HuH-7 (cell line): Measurements from ENCODE around the gene DNTTIP2.
A peak's percentile ranks its signal among the peaks of the same experiment; 100 is the strongest.
"Not testable (repeated sequence)": the region's sequence is repeated elsewhere in the genome, so short reads cannot be mapped to it uniquely, and the experiment has no call there.

ENCODE experiments used
- DNase-seq: peaks from one replicate; pipeline ENCODE4 v3.0.0; 2011; ENCODE audit warnings: low spot score

Gene DNTTIP2, protein sequence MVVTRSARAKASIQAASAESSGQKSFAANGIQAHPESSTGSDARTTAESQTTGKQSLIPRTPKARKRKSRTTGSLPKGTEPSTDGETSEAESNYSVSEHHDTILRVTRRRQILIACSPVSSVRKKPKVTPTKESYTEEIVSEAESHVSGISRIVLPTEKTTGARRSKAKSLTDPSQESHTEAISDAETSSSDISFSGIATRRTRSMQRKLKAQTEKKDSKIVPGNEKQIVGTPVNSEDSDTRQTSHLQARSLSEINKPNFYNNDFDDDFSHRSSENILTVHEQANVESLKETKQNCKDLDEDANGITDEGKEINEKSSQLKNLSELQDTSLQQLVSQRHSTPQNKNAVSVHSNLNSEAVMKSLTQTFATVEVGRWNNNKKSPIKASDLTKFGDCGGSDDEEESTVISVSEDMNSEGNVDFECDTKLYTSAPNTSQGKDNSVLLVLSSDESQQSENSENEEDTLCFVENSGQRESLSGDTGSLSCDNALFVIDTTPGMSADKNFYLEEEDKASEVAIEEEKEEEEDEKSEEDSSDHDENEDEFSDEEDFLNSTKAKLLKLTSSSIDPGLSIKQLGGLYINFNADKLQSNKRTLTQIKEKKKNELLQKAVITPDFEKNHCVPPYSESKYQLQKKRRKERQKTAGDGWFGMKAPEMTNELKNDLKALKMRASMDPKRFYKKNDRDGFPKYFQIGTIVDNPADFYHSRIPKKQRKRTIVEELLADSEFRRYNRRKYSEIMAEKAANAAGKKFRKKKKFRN

DNA sequence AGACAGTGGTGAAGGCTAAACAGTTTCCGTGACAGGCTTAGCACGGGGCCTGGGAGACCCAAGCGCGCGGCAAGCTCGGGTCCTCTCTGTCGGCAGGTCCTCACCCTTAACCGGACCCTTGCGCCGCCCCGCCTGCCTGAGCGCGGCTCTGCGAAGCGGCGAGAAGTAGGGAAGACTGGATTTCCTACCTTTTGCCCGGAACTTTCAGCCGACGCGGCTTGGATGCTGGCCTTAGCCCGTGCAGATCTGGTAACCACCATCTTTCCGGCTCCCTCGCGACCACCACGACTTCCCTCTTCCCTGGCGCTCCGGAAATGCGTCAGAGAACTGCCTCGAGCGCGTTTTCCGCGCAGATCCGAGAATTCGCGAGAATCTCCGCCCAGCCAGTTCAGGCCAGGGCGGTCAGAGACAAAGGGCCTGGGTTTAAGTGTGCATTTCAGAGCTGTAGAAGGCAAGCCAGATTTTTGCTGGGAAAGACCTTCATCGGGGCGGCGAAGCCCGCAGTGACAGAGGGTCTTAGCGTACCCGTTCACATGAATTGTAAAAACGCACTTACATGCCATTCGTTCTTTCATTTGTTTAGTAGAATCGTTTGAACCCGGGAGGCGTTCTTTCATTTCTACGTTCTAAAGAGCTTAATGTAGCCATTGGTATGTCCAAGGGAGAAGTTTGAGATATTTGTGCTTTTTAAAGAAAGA is at the start of gene DNTTIP2:
Gene DNTTIP2, minus strand, starts transcription at position 318 of the 698 bp plus-strand sequence. Its CDS starts 58 bp downstream, at position 260.
- peak; percentile 74 for DNase-seq

GRCh38 chr1:93925206-93925605 is 46.2 kb upstream of the DNTTIP2 start:
- no peak for DNase-seq

GRCh38 chr1:93919780-93920179 is 40.8 kb upstream of the DNTTIP2 start:
- no peak for DNase-seq

DNA sequence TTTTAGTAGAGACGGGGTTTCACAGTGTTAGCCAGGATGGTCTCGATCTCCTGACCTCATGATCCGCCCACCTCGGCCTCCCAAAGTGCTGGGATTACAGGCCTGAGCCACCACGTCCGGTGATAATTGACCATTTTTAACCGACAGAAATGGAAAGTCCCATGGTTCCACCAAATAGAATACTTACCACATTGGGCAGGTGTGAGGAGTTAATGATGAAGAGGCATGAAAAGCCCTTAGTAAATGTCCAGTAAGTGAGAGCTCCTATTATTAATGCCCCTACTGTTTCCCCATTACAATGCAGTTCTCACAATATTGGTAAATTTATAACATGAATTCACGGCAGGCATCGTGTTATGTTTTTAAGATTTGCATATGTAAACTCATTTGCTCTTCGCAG is 38.3 kb upstream of the DNTTIP2 start:
- no peak for DNase-seq

- not testable (repeated sequence) for DNase-seq
Observed at GRCh38 chr1:93910880-93911279, 31.9 kb upstream of the DNTTIP2 start.

DNA sequence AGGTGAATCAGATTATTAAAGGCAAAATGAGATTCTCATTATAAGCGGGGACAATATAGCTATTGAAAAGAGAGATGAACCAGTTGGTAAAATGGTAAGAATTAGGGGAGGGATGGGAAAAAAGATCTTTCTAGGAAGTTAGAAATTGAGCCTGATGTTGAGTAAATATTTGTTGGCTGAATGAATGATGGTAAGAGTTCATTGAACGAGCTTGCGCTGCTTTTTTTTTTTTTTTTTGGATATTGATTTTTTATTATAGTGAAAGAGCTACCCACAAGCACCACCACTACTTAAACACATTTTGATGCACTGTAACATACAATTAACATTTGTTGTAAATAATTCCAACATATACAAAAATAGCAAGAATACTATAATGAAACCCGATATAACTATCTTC is 31.3 kb upstream of the DNTTIP2 start:
- DNase-seq: no peak

GRCh38 chr1:93909146-93910050 is 30.4 kb upstream of the DNTTIP2 start, which contains the start of gene GCLM:
Gene GCLM (minus strand): TSS chr1:93909430. CDS start chr1:93909163, 267 bp downstream.
- peak; percentile 85 for DNase-seq

GRCh38 chr1:93908394-93909145 is 29.6 kb upstream of the DNTTIP2 start:
- peak; percentile 28 for DNase-seq

DNA sequence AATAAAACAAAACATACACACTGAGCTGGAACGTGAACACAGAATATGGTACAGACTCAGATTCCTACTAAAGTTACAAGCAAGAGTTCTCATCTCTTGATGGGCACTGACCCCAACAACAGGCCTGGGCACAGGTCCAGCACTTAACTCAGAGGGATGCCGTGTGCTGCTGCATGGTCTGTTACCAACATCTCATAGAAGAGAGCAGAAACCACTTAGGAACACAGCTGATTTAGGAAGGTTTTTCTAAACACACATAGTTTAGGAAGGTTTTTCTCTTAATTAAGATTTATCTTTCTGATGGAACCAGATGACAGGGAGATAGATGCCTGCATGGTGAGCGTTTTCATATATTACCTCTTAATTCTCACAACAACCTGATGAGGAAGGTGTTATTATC is 28.7 kb upstream of the DNTTIP2 start:
- peak; percentile 17 for DNase-seq

- DNase-seq: no peak
Observed at GRCh38 chr1:93906480-93906879, 27.5 kb upstream of the DNTTIP2 start.

DNA sequence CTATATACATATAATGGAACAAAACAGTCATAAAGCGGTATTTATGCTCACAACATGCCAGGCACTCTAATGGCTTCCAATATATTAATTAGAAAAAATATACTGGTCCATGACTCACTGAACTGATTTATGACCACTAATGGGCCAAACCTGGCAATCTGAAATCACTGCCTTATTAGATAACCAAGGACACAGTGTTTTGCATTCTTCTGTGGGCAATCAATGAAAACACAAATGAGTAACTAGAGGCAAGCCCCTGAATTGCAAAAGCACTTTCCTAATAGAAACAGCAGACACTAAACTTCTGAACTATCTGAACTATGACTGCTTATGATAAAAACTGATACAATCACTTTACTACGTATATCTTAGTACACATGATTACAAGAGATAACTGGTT is 26.7 kb upstream of the DNTTIP2 start:
- peak; percentile 41 for DNase-seq

DNA sequence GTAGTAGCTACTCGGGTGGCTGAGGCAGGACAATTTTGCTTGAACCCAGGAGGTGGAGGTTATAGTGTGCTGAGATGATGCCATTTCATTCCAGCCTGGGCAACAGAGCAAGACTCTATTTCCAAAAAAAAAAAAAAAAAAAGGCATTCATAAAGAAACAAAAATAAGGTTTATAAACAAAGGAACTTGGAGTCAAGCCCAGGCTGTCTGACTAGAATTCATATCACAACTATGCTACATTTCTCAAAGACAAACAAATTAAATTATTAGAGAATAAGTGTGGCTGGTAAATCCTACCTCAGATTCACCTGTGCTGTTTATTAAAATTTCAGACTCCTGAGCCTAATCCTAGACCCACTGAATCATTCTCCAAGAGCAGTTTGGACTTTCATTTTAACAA is 26.0 kb upstream of the DNTTIP2 start:
- DNase-seq: no peak

DNA sequence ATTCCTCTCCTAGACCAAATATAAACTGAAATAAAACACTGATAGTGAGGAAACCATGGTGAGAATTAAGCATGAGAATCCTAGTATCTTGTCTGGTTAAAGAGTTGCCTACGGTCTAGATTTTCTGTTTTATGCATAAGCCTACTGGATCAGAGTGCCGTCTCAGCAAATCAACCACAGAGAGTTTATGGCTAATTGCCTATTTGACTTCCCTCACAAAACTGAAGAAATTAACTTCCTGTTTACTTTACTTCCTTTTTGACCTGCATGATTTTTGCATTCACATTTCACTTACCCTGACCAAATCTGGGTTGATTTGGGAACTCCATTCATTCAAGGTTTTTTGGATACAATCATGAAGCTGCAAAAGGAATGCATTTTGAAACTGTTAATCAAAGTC is 25.2 kb upstream of the DNTTIP2 start:
- DNase-seq: no peak

GRCh38 chr1:93900723-93901504 is 21.9 kb upstream of the DNTTIP2 start:
- no peak for DNase-seq

GRCh38 chr1:93899543-93900207 is 20.7 kb upstream of the DNTTIP2 start:
- DNase-seq: no peak

DNA sequence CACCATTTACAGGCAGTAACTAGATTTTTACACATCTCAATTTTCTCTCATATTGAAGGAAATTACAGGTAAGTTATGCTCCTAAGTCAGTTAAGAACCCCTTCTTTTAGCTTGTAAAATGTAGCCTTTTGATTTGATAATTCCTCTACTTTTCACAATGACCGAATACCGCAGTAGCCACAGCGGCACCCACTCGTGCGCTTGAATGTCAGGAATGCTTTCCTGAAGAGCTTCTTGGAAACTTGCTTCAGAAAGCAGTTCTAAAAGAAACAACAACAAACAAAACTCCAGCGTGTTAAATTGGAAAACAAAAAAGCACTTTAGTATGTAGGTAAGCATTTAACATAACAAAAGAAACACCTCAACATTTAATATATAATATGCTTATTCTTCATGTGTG is 9.9 kb upstream of the DNTTIP2 start:
- DNase-seq: no peak

DNA sequence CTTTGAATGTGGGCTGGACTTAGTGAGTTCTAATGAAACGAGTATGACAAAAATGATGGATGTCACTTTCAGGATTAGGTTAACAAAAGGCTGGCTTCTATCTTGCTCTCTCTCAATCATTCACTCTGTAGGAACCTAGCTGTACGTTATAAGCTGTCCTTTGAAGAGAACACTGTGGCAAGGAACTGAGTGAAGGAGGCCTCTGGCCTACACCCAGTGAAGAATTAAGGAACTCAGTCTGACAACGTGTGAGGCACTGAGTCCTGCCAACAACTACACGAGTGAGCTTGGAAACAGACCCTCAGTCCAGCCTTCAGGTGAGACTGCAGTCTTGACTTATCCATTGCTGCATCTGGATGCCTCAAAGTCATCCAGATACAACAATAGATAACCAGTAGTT is 3.3 kb upstream of the DNTTIP2 start:
- no peak for DNase-seq

DNA sequence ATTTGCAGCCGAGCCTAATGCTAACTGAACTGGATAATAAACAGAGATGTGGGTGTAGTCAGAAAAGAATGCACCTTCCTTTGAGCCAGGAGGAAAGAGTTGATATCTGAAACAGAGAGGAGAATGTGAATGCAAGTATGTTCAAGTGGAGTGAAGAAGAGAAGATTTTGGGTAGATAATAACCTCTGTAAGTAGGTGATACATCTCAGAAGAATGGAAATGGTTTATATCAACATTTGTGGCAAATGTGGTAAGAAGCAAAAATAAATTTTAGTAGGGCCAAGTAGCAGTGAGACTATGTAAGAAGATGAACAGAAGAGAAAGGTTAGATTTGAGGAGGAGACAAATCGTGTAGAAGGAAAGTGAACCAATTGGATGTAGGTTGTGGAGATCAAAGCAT is 1.7 kb upstream of the DNTTIP2 start:
- DNase-seq: no peak

DNA sequence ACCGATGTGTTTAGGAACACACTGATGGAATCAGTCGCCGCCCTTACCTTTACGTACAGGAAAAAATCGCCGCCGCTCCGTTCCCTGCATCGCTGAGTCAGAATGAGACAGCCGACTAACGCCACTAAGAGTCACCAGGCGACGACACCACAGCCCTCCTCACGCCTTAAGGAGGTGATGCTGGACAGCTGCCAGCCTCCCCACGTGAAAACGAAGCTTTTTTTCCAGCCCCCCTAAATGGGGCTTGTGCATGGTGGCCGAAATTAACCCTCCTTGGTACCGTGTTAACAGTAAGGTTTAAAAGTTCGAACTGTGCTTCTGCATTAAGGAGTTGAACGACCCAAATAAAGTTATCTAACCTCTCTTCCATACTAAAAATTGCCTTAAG is 511 bp downstream of the DNTTIP2 start:
- DNase-seq: no peak
